GM12878 (cell line): ENCODE results near the gene PCARE. TPM values are rescaled to one million over a fixed set of nuclear protein-coding genes. Genes with fewer than 3 reads are reported as not detected.

ENCODE experiments used
- ATAC-seq: fragments of 200-7000 bp; cut with Tn5 transposase; 3 replicates; pipeline ENCODE4 v1.9.1; 2020; ENCODE audit warnings: mild to moderate bottlenecking, moderate library complexity
- BruUV-seq: library from RNA; stranded (reverse); fragments of 400-500 nt; replicated peaks from 2 replicates; lab custom pipeline; 2021; lab: Mats Ljungman, UMichigan
- CTCF ChIA-PET: fragments of 300-600 bp; sonication (Branson Sonifier 250); formaldehyde crosslinking; extraction: SDS; loops from one replicate; lab custom pipeline; 2021; ENCODE audit warnings: inconsistent platforms; lab: Yijun Ruan, JAX
- POLR2A ChIA-PET: fragments of 350-600 bp; formaldehyde crosslinking; extraction: SDS; loops from one replicate; lab custom pipeline; 2021; ENCODE audit warnings: inconsistent platforms; lab: Charles Lee
- RAD21 ChIA-PET: fragments of 300-600 bp; sonication (Branson Sonifier 250); formaldehyde crosslinking; loops from one replicate; lab custom pipeline; 2023; ENCODE audit warnings: antibody characterized with exemption; ENCODE audit not compliant: unreplicated experiment; lab: Charles Lee
- SMC1A ChIA-PET: fragments of 300-600 bp; sonication (Branson Sonifier 250); formaldehyde crosslinking; loops from one replicate; lab custom pipeline; 2023; ENCODE audit not compliant: unreplicated experiment, uncharacterized antibody; lab: Charles Lee
- DNase-seq: peaks from one replicate; pipeline ENCODE4 v3.0.0-alpha.2; 2011; ENCODE audit warnings: low read depth, low spot score
- FAIRE-seq: peaks from 3 replicates; lab custom pipeline; 2011; peaks lifted over from hg19 to GRCh38; lab: Jason Lieb, UNC
- H2AFZ ChIP-seq: 2 replicates; pipeline ENCODE4 v1.6.0; 2011; ENCODE audit warnings: low read depth, low read length, control low read depth; ENCODE audit not compliant: control insufficient read depth
- H3K27ac ChIP-seq: 2 replicates; pipeline ENCODE4 v1.5.1; 2011; ENCODE audit warnings: control low read depth; ENCODE audit not compliant: control insufficient read depth, insufficient read depth
- H3K27me3 ChIP-seq, 2 experiments: replicated peaks in 1 of 2; 2 replicates each; pipeline versions ENCODE4 v1.6.0 to v1.6.1; 2011; ENCODE audit warnings: low read length in 1 of 2; ENCODE audit not compliant: control insufficient read depth in 2 of 2, insufficient read depth in 2 of 2
- H3K36me3 ChIP-seq, 2 experiments: 2 replicates each; pipeline ENCODE4 v1.5.1; 2011; ENCODE audit warnings: low read length in 1 of 2; ENCODE audit not compliant: control insufficient read depth in 2 of 2, insufficient read depth in 2 of 2
- H3K4me1 ChIP-seq: 2 replicates; pipeline ENCODE4 v1.6.1; 2011; ENCODE audit warnings: mild to moderate bottlenecking, low read length, moderate library complexity, mixed read lengths; ENCODE audit not compliant: control insufficient read depth, insufficient read depth
- H3K4me2 ChIP-seq: 2 replicates; pipeline ENCODE4 v1.6.0; 2011; ENCODE audit warnings: control low read depth; ENCODE audit not compliant: control insufficient read depth, insufficient read depth
- H3K4me3 ChIP-seq: fragments of 200-600 bp; sonication (generic); 2 replicates; pipeline ENCODE4 v1.5.1; 2016
- H3K79me2 ChIP-seq: 2 replicates; pipeline ENCODE4 v1.6.0; 2011; ENCODE audit warnings: low read length; ENCODE audit not compliant: control insufficient read depth, insufficient read depth
- H3K9ac ChIP-seq: 2 replicates; pipeline ENCODE4 v1.8.0; 2011; ENCODE audit warnings: low read length, control low read depth, mixed read lengths; ENCODE audit not compliant: control insufficient read depth, insufficient read depth
- H3K9me3 ChIP-seq: replicated peaks from 3 replicates; pipeline ENCODE4 v1.5.1; 2011; ENCODE audit warnings: mild to moderate bottlenecking, low read length; ENCODE audit not compliant: control insufficient read depth, insufficient read depth
- H4K20me1 ChIP-seq: 2 replicates; pipeline ENCODE4 v1.6.0; 2011; ENCODE audit not compliant: control insufficient read depth, insufficient read depth
- BCL3 ChIP-seq: IDR thresholded peaks from 2 replicates; pipeline ENCODE4 v1.6.1; 2011; ENCODE audit warnings: borderline replicate concordance, low read depth, mild to moderate bottlenecking, moderate library complexity, low read length; ENCODE audit not compliant: insufficient read depth, poor library complexity, severe bottlenecking
- CBFB ChIP-seq: IDR thresholded peaks from 2 replicates; pipeline ENCODE4 v1.6.1; 2016; ENCODE audit warnings: antibody characterized with exemption, low read depth
- CEBPZ ChIP-seq: fragments of 150-350 bp; IDR thresholded peaks from 2 replicates; pipeline ENCODE4 v1.6.1; 2016; ENCODE audit warnings: low read depth, low read length
- CTCF ChIP-seq, 3 experiments: IDR thresholded peaks in 2 of 3; conservative IDR thresholded peaks in 1 of 3; 2 replicates each; pipeline ENCODE4 v1.5.1; 2011; ENCODE audit warnings: low read depth in 3 of 3, low read length in 3 of 3, mild to moderate bottlenecking in 3 of 3, control low read depth in 2 of 3, moderate library complexity in 2 of 3, inconsistent platforms in 1 of 3, mixed read lengths in 1 of 3; ENCODE audit not compliant: control insufficient read depth in 2 of 3, insufficient read depth in 1 of 3; ENCODE audit errors: extremely low read depth in 1 of 3
- E4F1 ChIP-seq: fragments of 450-650 bp; IDR thresholded peaks from 2 replicates; pipeline ENCODE4 v1.6.1; 2018; ENCODE audit warnings: borderline replicate concordance, mild to moderate bottlenecking; ENCODE audit not compliant: partially characterized antibody
- FOXM1 ChIP-seq: IDR thresholded peaks from 2 replicates; pipeline ENCODE4 v1.6.1; 2012; ENCODE audit warnings: low read depth, mild to moderate bottlenecking, inconsistent platforms, low read length, moderate library complexity
- HSF1 ChIP-seq: fragments of 150-350 bp; IDR thresholded peaks from 2 replicates; pipeline ENCODE4 v1.6.1; 2014; ENCODE audit warnings: mild to moderate bottlenecking, low read depth, low read length
- KLF5 ChIP-seq: fragments of 450-650 bp; IDR thresholded peaks from 2 replicates; pipeline ENCODE4 v1.6.1; 2014; ENCODE audit warnings: mild to moderate bottlenecking; ENCODE audit not compliant: partially characterized antibody
- MXI1 ChIP-seq: fragments of 150-350 bp; IDR thresholded peaks from 2 replicates; pipeline ENCODE4 v1.6.1; 2011; ENCODE audit warnings: low read depth, mild to moderate bottlenecking, inconsistent platforms, low read length, improper control_type of control experiment
- NR2C2 ChIP-seq: IDR thresholded peaks from 2 replicates; pipeline ENCODE4 v1.6.1; 2011; ENCODE audit warnings: borderline replicate concordance, low read depth; ENCODE audit not compliant: control insufficient read depth, insufficient read length
- RELA ChIP-seq: fragments of 450-650 bp; IDR thresholded peaks from 2 replicates; pipeline ENCODE4 v1.8.0; 2014; ENCODE audit warnings: borderline replicate concordance; ENCODE audit not compliant: partially characterized antibody
- TBL1XR1 ChIP-seq: IDR thresholded peaks from 2 replicates; pipeline ENCODE4 v1.6.1; 2012; ENCODE audit warnings: low read depth, low read length, improper control_type of control experiment
- ZNF274 ChIP-seq: IDR thresholded peaks from one replicate; pipeline ENCODE4 v1.8.0; 2011; ENCODE audit not compliant: insufficient read length, insufficient read depth
- WGBS: methylation state at CpG from one replicate; pipeline ENCODE4 v1.1.6; 2016; ENCODE audit warnings: low lambda C conversion rate; ENCODE audit not compliant: insufficient replicate concordance, insufficient coverage; ENCODE audit errors: missing lambda C conversion rate; 5-methylcytosine and 5-hydroxymethylcytosine counted together
- in situ Hi-C: fragments of 300-500 bp; cut with MboI; formaldehyde crosslinking; loops from 9 replicates; pipeline ENCODE4 v1.14.3; 2018; ENCODE audit warnings: mixed read lengths
- intact Hi-C: fragments of 100-400 bp; cut with micrococcal nuclease; formaldehyde crosslinking; loops from one replicate; pipeline ENCODE4 v1.14.2; 2022; ENCODE audit not compliant: unreplicated experiment
- polyA plus RNA-seq, 11 experiments: library from polyadenylated mRNA; depleted of rRNA in 4 of 11; unstranded in 6 of 11; stranded (reverse) in 5 of 11; fragments of >200 nt; fragmentation: Nextera tagmentation in 4 of 11; fragmentation: Illumina TruSeq in 1 of 11; extraction: Ambion mirVana in 4 of 11; extraction: Trizol in 1 of 11; gene quantifications; 1 replicate in 1 of 11; 2 replicates in 10 of 11; pipeline versions ENCODE4 v1.2.1 to v1.2.3, GENCODE V29; 2011 to 2016; ENCODE audit warnings: inconsistent platforms in 2 of 11, missing spikeins in 2 of 11, low read depth in 1 of 11
- total RNA-seq, 4 experiments: library from RNA; depleted of rRNA in 3 of 4; stranded (reverse); fragments of >200 nt in 3 of 4; fragmentation: Illumina TruSeq in 1 of 4; extraction: Trizol in 1 of 4; gene quantifications; 2 replicates each; pipeline versions ENCODE4 v1.2.1 to v1.2.3, GENCODE V29; 2013 to 2021

The PCARE gene
- total and polyA plus RNA-seq, 10 of the 15 experiments (the other 5 are each of a cell fraction or from before 2014, with no cell fraction given) = 0.04 to 0.08 (median 0.06) TPM; not detected in 5

GRCh38 chr2:29016504-29016903 lies 57.8 kb downstream of the PCARE start:
- no peak for FAIRE-seq
- SMC1A ChIA-PET = interaction anchor here (0.7 kb wide), 1 partner anchor 9 kb away, joined by 3 read pairs; no protein-coding TSS in a partner anchor
- H4K20me1 ChIP-seq = no peaks in the 10 kb centered on the region
- CTCF ChIA-PET = no interaction called here
- no TSS peak for BruUV-seq
- H2AFZ ChIP-seq = no peak overlapping the region
- no peaks in the 10 kb centered on the region for H3K36me3 ChIP-seq
- in situ Hi-C loops (no loop called here), intact Hi-C loops (no loop called here)
- RAD21 ChIA-PET = no interaction called here
- 64% methylated on average over 5 of the region's 5 CpGs for WGBS
- H3K4me1 ChIP-seq = peaks cover 14% of the 10 kb centered on the region
- ATAC-seq = no peak
- H3K27me3 ChIP-seq = no peaks in the 10 kb centered on the region
- H3K9me3 ChIP-seq = no peaks in the 10 kb centered on the region
- POLR2A ChIA-PET = interaction anchor here (0.6 kb wide), 1 partner anchor 11 kb away, joined by 3 read pairs; no protein-coding TSS in a partner anchor
- DNase-seq = no peak
- no peak overlapping the region for H3K4me2 ChIP-seq
- H3K4me3 ChIP-seq = no peak overlapping the region
- no peak overlapping the region for H3K9ac ChIP-seq
- H3K27ac ChIP-seq = no peak overlapping the region
- H3K79me2 ChIP-seq = no peaks in the 10 kb centered on the region
- TF ChIP-seq ZNF274 = no peak
- no peak for TF ChIP-seq MXI1
- no peak for TF ChIP-seq BCL3
- TF ChIP-seq FOXM1 = no peak
- no peak for TF ChIP-seq TBL1XR1
- no peak for TF ChIP-seq CTCF (IDR thresholded peaks at IDR 0.05 in 2 of 3, conservative IDR thresholded peaks at IDR 0.05 in 1 of 3; ENCODE audit: control insufficient read depth in 2 of 3, extremely low read depth in 1 of 3, insufficient read depth in 1 of 3, low read depth in 3 of 3, low read length in 3 of 3)
- TF ChIP-seq KLF5 = no peak
- TF ChIP-seq HSF1 = no peak
- no peak for TF ChIP-seq RELA
- no peak for TF ChIP-seq E4F1
- no peak for TF ChIP-seq NR2C2
- TF ChIP-seq CEBPZ = no peak
- TF ChIP-seq CBFB = no peak
